ENCODE measurements around the gene SMIM24.

SMIM24 gene

DNA sequence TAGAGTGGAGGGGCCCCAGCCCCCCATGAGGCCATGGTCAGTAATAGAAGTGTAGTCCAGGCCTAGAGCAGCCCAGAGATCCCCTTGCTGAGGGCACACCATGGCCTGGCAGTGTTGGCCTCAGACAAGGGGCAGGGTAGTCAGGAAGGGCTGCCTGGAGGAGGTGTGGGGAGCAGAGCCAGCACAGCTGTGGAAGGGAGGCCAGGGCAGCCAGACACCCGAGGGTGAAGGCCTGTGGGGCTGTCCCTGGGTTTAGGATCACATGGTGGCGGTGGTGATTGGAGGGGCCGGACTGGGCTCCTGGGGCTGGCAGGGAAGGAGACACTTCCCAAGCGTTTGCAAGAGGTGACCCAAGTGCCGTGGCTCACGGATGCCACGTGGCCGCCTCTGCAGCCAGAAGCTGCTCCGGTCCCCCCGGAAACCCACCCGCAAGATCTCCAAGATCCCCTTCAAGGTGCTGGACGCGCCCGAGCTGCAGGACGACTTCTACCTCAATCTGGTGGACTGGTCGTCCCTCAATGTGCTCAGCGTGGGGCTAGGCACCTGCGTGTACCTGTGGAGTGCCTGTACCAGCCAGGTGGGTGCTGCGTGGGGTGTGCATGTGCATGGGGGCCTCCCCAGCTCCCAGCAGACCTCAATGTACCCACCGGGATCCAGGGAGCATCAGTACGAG lies 47.0 kb upstream of the SMIM24 start:
- Histone ChIP-seq H2AFZ (ENCODE audit: low read depth, low read length) (no peak overlapping the region), H3K27ac (ENCODE audit: low read length) (no peak overlapping the region), H3K9me3 (ENCODE audit: insufficient read depth, low read length, severe bottlenecking) (no peaks in the 10 kb centered on the region), H3K4me1 (ENCODE audit: insufficient read depth, low read length) (no peaks in the 10 kb centered on the region), H3K4me2 (ENCODE audit: insufficient read depth, low read length) (no peak overlapping the region), H4K20me1 (ENCODE audit: insufficient read depth, low read length) (peaks cover 42% of the 10 kb centered on the region), H3K27me3 (ENCODE audit: insufficient read depth, low read length, poor library complexity) (no peaks in the 10 kb centered on the region), H3K79me2 (ENCODE audit: insufficient read depth, low read length) (peaks cover 15% of the 10 kb centered on the region), H3K4me3 (ENCODE audit: low read depth in 1 of 2, low read length in 2 of 2) (no peak overlapping the region), H3K36me3 (ENCODE audit: insufficient read depth, low read length) (peaks cover 87% of the 10 kb centered on the region), H3K9ac (ENCODE audit: low read depth, low read length) (no peak overlapping the region)
- no peak for ATAC-seq (ENCODE audit: insufficient read depth, low read depth)
- DNase-seq, result no peak
- TF ChIP-seq CTCF (IDR thresholded peaks at IDR 0.05; ENCODE audit: borderline replicate concordance, extremely low read depth, low read length, poor library complexity, severe bottlenecking), result no peak

DNA sequence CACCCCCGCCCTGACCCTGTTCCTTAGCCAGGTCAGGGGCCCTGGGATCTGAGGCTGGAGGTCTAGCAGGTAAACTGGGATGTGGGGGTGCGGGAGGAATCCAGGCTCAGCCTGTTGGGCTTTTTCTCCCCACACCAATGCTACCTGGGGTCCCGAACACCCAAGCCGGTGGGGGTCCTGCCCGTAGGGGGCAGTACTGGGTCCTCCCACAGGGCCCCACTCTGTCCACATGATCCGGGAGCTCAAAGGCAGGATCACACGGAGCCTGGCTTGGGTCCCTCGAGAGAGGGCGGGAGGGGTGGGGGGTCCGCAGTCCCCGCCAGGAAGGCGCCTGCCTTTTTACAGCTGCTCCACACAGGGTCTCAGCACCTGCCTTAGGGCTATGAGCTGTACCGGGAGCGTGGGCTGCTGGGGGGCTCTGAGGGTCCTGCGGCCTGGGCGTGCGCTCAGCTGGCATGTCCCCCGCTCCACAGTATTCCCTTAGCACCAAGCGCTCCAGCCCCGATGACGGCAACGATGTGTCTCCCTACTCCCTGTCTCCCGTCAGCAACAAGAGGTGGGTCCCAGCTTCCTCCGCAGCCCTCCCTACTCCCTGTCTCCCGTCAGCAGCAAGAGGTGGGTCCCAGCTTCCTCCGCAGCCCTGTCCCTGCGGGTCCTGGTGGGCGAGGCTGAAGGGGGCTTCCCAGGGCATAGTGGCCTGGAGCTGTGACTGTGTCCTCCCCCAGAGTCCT lies 46.3 kb upstream of the SMIM24 start:
- no peak overlapping the region for H3K27ac ChIP-seq (ENCODE audit: low read length)
- peaks cover 48% of the 10 kb centered on the region for H4K20me1 ChIP-seq (ENCODE audit: insufficient read depth, low read length)
- TF ChIP-seq EZH2 (IDR thresholded peaks at IDR 0.05; ENCODE audit: borderline replicate concordance, low read depth, low read length, severe bottlenecking) (no peak), CTCF (IDR thresholded peaks at IDR 0.05; ENCODE audit: borderline replicate concordance, extremely low read depth, low read length, poor library complexity, severe bottlenecking) (peak; percentile 31)
- H3K9ac ChIP-seq (ENCODE audit: low read depth, low read length), result no peak overlapping the region
- no peak overlapping the region for H2AFZ ChIP-seq (ENCODE audit: low read depth, low read length)
- H3K79me2 ChIP-seq (ENCODE audit: insufficient read depth, low read length), result peaks cover 22% of the 10 kb centered on the region
- no peak overlapping the region for H3K4me2 ChIP-seq (ENCODE audit: insufficient read depth, low read length)
- H3K9me3 ChIP-seq (ENCODE audit: insufficient read depth, low read length, severe bottlenecking), result no peaks in the 10 kb centered on the region
- no peaks in the 10 kb centered on the region for H3K27me3 ChIP-seq (ENCODE audit: insufficient read depth, low read length, poor library complexity)
- DNase-seq (no peak), ATAC-seq (ENCODE audit: insufficient read depth, low read depth) (no peak)
- no peaks in the 10 kb centered on the region for H3K4me1 ChIP-seq (ENCODE audit: insufficient read depth, low read length)
- H3K36me3 ChIP-seq (ENCODE audit: insufficient read depth, low read length), result peaks cover 87% of the 10 kb centered on the region
- no peak overlapping the region for H3K4me3 ChIP-seq (ENCODE audit: low read depth in 1 of 2, low read length in 2 of 2)

DNA sequence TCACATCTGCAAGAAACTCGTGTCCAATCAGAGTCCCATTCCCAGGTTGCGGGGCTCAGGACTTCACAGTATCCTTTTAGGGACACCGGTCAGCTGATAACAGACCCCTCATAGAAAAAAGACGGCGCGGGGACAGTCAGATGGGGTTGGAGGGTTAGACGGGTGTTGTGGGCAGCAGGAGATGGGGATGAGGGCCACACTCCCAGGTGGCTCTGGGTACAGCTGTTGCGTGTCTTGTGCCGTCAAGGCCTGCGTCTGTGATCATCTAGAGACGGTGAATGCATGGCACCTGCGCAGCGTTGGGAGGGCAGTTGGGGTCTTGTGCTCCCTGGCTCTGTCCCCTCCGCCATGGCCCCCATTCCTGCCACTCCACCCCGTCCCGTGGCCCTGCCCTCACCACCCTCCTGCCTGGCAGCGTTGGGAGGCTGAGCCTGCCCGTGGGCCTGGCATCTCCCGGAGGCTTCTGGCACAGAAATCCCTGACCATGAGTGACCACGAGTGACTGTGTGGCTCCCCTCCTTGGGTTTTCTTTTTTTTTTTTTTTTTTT lies 44.7 kb upstream of the SMIM24 start:
- peaks cover 88% of the 10 kb centered on the region for H3K36me3 ChIP-seq (ENCODE audit: insufficient read depth, low read length)
- TF ChIP-seq EZH2 (IDR thresholded peaks at IDR 0.05; ENCODE audit: borderline replicate concordance, low read depth, low read length, severe bottlenecking), result no peak
- TF ChIP-seq CTCF (IDR thresholded peaks at IDR 0.05; ENCODE audit: borderline replicate concordance, extremely low read depth, low read length, poor library complexity, severe bottlenecking), result no peak
- H3K79me2 ChIP-seq (ENCODE audit: insufficient read depth, low read length), result peaks cover 39% of the 10 kb centered on the region
- H3K4me3 ChIP-seq (ENCODE audit: low read depth in 1 of 2, low read length in 2 of 2), result no peak overlapping the region
- no peak overlapping the region for H2AFZ ChIP-seq (ENCODE audit: low read depth, low read length)
- no peaks in the 10 kb centered on the region for H3K4me1 ChIP-seq (ENCODE audit: insufficient read depth, low read length)
- no peak for DNase-seq
- H3K27ac ChIP-seq (ENCODE audit: low read length), result no peak overlapping the region
- no peak overlapping the region for H3K4me2 ChIP-seq (ENCODE audit: insufficient read depth, low read length)
- H3K9ac ChIP-seq (ENCODE audit: low read depth, low read length), result no peak overlapping the region
- H4K20me1 ChIP-seq (ENCODE audit: insufficient read depth, low read length), result peaks cover 62% of the 10 kb centered on the region
- no peaks in the 10 kb centered on the region for H3K27me3 ChIP-seq (ENCODE audit: insufficient read depth, low read length, poor library complexity)
- ATAC-seq (ENCODE audit: insufficient read depth, low read depth), result no peak
- H3K9me3 ChIP-seq (ENCODE audit: insufficient read depth, low read length, severe bottlenecking), result no peaks in the 10 kb centered on the region
